ENCODE results near the gene KATNBL1.
"Not testable (repeated sequence)": the region's sequence is repeated elsewhere in the genome, so short reads cannot be mapped to it uniquely, and the experiment has no call there.

KATNBL1 gene

GRCh38 chr15:34188711-34189110, 21.2 kb downstream of the KATNBL1 start:
- DNase-seq: no peak

- DNase-seq: no peak
These were observed 24.2 kb downstream of the KATNBL1 start for GRCh38 chr15:34185666-34186065.

GRCh38 chr15:34182942-34183341, 27.0 kb downstream of the KATNBL1 start:
- no peak for DNase-seq

GRCh38 chr15:34179234-34179633, 30.7 kb downstream of the KATNBL1 start:
- no peak for DNase-seq

GRCh38 chr15:34165987-34166573, 43.8 kb downstream of the KATNBL1 start:
- not testable (repeated sequence) for DNase-seq

- DNase-seq: no peak
These were observed 48.5 kb downstream of the KATNBL1 start for GRCh38 chr15:34161329-34161963.

- no peak for DNase-seq
These were observed 49.2 kb downstream of the KATNBL1 start for GRCh38 chr15:34160735-34161134.

GRCh38 chr15:34158355-34158754, 51.5 kb downstream of the KATNBL1 start:
- no peak for DNase-seq

- DNase-seq: no peak
These were observed 54.0 kb downstream of the KATNBL1 start for GRCh38 chr15:34155859-34156258.

- no peak for DNase-seq
These were observed 55.1 kb downstream of the KATNBL1 start for GRCh38 chr15:34154725-34155204.

- no peak for DNase-seq
These were observed 62.3 kb downstream of the KATNBL1 start for GRCh38 chr15:34147371-34148140.

GRCh38 chr15:34133511-34133910, 76.4 kb downstream of the KATNBL1 start:
- no peak for DNase-seq

GRCh38 chr15:34132881-34133280, 77.0 kb downstream of the KATNBL1 start:
- DNase-seq: no peak

- no peak for DNase-seq
These were observed 81.0 kb downstream of the KATNBL1 start for GRCh38 chr15:34128898-34129297.

- DNase-seq: no peak
These were observed 83.4 kb downstream of the KATNBL1 start for GRCh38 chr15:34126522-34126921.

- DNase-seq: no peak
These were observed 84.0 kb downstream of the KATNBL1 start for GRCh38 chr15:34125945-34126344.

- no peak for DNase-seq
These were observed 85.2 kb downstream of the KATNBL1 start for GRCh38 chr15:34124651-34125050.

GRCh38 chr15:34122771-34123183, 87.1 kb downstream of the KATNBL1 start:
- DNase-seq: no peak

GRCh38 chr15:34121786-34122185, 88.1 kb downstream of the KATNBL1 start:
- not testable (repeated sequence) for DNase-seq

GRCh38 chr15:34120420-34120819, 89.5 kb downstream of the KATNBL1 start:
- DNase-seq: not testable (repeated sequence)

- no peak for DNase-seq
These were observed 90.6 kb downstream of the KATNBL1 start for GRCh38 chr15:34119291-34119690.

- DNase-seq: no peak
These were observed 93.3 kb downstream of the KATNBL1 start for GRCh38 chr15:34116620-34117019.

GRCh38 chr15:34114739-34115138, 95.2 kb downstream of the KATNBL1 start:
- DNase-seq: no peak

- DNase-seq: no peak
These were observed 95.7 kb downstream of the KATNBL1 start for GRCh38 chr15:34114215-34114614.
